ENCODE measurements around the gene STAT5B. TPM values are rescaled to one million over a fixed set of nuclear protein-coding genes. Genes with fewer than 3 reads are reported as not detected.

STAT5B gene
- total RNA-seq, 1 donor from 2014 or later, result 82.6 TPM

GRCh38 chr17:42185621-42185930, 90.6 kb downstream of the STAT5B start:
- no peak overlapping the region for H3K4me3 Mint-ChIP-seq
- H3K27me3 Mint-ChIP-seq, result no peaks in the 10 kb centered on the region
- TF ChIP-seq, protein P1, sequence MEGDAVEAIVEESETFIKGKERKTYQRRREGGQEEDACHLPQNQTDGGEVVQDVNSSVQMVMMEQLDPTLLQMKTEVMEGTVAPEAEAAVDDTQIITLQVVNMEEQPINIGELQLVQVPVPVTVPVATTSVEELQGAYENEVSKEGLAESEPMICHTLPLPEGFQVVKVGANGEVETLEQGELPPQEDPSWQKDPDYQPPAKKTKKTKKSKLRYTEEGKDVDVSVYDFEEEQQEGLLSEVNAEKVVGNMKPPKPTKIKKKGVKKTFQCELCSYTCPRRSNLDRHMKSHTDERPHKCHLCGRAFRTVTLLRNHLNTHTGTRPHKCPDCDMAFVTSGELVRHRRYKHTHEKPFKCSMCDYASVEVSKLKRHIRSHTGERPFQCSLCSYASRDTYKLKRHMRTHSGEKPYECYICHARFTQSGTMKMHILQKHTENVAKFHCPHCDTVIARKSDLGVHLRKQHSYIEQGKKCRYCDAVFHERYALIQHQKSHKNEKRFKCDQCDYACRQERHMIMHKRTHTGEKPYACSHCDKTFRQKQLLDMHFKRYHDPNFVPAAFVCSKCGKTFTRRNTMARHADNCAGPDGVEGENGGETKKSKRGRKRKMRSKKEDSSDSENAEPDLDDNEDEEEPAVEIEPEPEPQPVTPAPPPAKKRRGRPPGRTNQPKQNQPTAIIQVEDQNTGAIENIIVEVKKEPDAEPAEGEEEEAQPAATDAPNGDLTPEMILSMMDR (IDR thresholded peaks at IDR 0.05), result no peak
- intact Hi-C loops (cut with micrococcal nuclease), result no loop called here
- H3K4me1 Mint-ChIP-seq, result peaks cover 41% of the 10 kb centered on the region
- peaks cover 8% of the 10 kb centered on the region for H3K36me3 Mint-ChIP-seq (ENCODE audit: low read depth)
- H3K27ac Mint-ChIP-seq, result peak overlapping the region; percentile 61
- no peaks in the 10 kb centered on the region for H3K9me3 Mint-ChIP-seq
- DNase-seq (no peak), ATAC-seq (ENCODE audit: low read depth) (no peak)
- CTCF ChIA-PET, result interaction anchor here (0.7 to 2.3 kb wide), 2 partner anchors 13 to 59 kb away, joined by 4 to 11 read pairs; no protein-coding TSS in a partner anchor
- POLR2A ChIA-PET, result no interaction called here

- Mint-ChIP-seq H3K9me3 (no peaks in the 10 kb centered on the region), H3K27me3 (no peaks in the 10 kb centered on the region), H3K27ac (peak within 1 kb of the TSS; percentile 72), H3K36me3 (ENCODE audit: low read depth) (peaks cover 3% of the 10 kb centered on the region), H3K4me3 (peak within 1 kb of the TSS; percentile 93), H3K4me1 (peaks cover 47% of the 10 kb centered on the region)
- ChIA-PET CTCF (interaction anchor here (1.4 to 2.3 kb wide), 3 partner anchors 10 to 21 kb away, joined by 4 to 11 read pairs (median 10); partner anchors contain the start of gene GHDC), POLR2A (interaction anchor here (1.4 to 7.1 kb wide), 7 partner anchors 9 to 267 kb away, joined by 3 to 38 read pairs (median 6); partner anchors contain the start of genes DNAJC7 and GHDC)
- TF ChIP-seq, protein P1 (IDR thresholded peaks at IDR 0.05), result no peak
- intact Hi-C loops (cut with micrococcal nuclease), result loop anchor here (1.0 to 5.0 kb wide), 6 partner anchors 9 to 272 kb away; partner anchors contain the start of genes ATP6V0A1, GHDC, STAT3 and STAT5A
- ATAC-seq (ENCODE audit: low read depth) (no peak), DNase-seq (no peak)
These were observed 91.2 kb downstream of the STAT5B start, which contains the start of gene HCRT for GRCh38 chr17:42184713-42185620. Gene HCRT, minus strand, starts transcription at chr17:42185452. Its CDS starts 87 bp downstream, at chr17:42185365.

GRCh38 chr17:42183741-42184711, 92.2 kb downstream of the STAT5B start:
- H3K4me1 Mint-ChIP-seq, result peaks cover 56% of the 10 kb centered on the region
- no peaks in the 10 kb centered on the region for H3K9me3 Mint-ChIP-seq
- H3K36me3 Mint-ChIP-seq (ENCODE audit: low read depth), result peaks cover 1% of the 10 kb centered on the region

DNA sequence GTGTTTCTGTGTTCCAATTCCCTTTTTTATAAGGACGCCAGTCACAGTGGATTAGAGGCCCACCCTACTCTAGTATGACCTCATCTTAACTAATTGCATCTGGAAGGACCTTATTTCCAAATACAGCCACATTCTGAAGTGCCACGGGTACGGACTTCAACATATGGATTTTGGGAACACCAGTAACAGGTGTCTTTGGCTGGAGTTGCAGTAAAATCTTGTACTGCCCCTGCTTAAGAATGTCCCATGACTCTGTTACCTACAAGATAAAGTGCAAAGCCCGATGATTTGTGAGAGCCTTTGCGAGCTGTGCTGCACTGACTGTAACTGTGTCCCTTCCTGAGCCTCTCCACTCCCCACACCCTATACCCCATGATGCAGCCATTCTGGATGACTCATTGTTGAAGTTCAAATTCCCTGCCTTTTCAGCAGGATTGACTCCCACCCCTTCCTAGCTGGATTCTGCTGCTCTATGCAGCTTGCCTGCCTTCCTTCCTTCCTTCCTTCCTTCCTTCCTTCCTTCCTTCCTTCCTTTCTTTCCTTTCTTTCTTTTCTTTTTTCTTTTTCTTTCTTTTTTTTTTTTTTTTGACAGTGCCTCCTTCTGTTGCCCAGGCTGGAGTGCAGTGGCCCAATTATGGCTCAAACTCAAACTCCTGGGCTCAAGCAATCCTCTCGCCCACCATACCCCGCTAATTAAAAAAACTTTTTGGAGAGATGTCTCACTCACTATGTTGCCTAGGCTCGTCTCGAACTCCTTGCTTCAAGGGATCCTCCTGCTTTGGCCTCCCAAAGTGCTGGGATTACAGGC, 93.1 kb downstream of the STAT5B start:
- H3K27me3 Mint-ChIP-seq, result no peaks in the 10 kb centered on the region
- ChIA-PET POLR2A (interaction anchor here (0.6 to 7.1 kb wide), 11 partner anchors 11 to 988 kb away, joined by 3 to 38 read pairs (median 4); partner anchors contain the start of genes DNAJC7, GHDC and NKIRAS2), CTCF (interaction anchor here (1.0 to 2.3 kb wide), 4 partner anchors 11 to 220 kb away, joined by 3 to 11 read pairs (median 7); partner anchors contain the start of gene GHDC)
- DNase-seq (no peak), ATAC-seq (ENCODE audit: low read depth) (no peak)
- H3K36me3 Mint-ChIP-seq (ENCODE audit: low read depth), result no peaks in the 10 kb centered on the region
- H3K9me3 Mint-ChIP-seq, result no peaks in the 10 kb centered on the region
- H3K4me3 Mint-ChIP-seq, result peak overlapping the region; percentile 93
- intact Hi-C loops (cut with micrococcal nuclease), result loop anchor here (2.0 to 5.0 kb wide), 5 partner anchors 104 to 274 kb away; partner anchors contain the start of genes ATP6V0A1, STAT3 and STAT5A
- TF ChIP-seq, protein P1 (IDR thresholded peaks at IDR 0.05), result no peak
- H3K4me1 Mint-ChIP-seq, result peaks cover 60% of the 10 kb centered on the region
- peak overlapping the region; percentile 95 for H3K27ac Mint-ChIP-seq

More at GRCh38 chr17:42183741-42184711, 92.2 kb downstream of the STAT5B start:
- TF ChIP-seq, protein P1 (IDR thresholded peaks at IDR 0.05), result peak; percentile 33
- Mint-ChIP-seq H3K4me3 (peak overlapping the region; percentile 93), H3K27ac (peak overlapping the region; percentile 95), H3K27me3 (no peaks in the 10 kb centered on the region)
- ATAC-seq (ENCODE audit: low read depth) (peak; percentile 64), DNase-seq (peak; percentile 87)
- CTCF ChIA-PET, result interaction anchor here (1.0 to 2.3 kb wide), 4 partner anchors 11 to 219 kb away, joined by 3 to 11 read pairs (median 7); partner anchors contain the start of gene GHDC
- intact Hi-C loops (cut with micrococcal nuclease), result loop anchor here (1.0 to 5.0 kb wide), 7 partner anchors 10 to 273 kb away; partner anchors contain the start of genes ATP6V0A1, GHDC, STAT3 and STAT5A
- POLR2A ChIA-PET, result interaction anchor here (0.6 to 7.1 kb wide), 12 partner anchors 10 to 495 kb away, joined by 3 to 38 read pairs (median 4); partner anchors contain the start of genes DNAJC7, EIF1, GHDC and NKIRAS2

Data from activated B cell treated with CpG ODN at 0.5 μM for 24 hours (primary cell).